HepG2 (cell line): ENCODE measurements around the gene IFT172. TPM values are rescaled to one million over a fixed set of nuclear protein-coding genes. Genes with fewer than 3 reads are reported as not detected.
A peak's percentile ranks its signal among the peaks of the same experiment; 100 is the strongest.

ENCODE experiments used
- AKNA ChIP-seq: sonication (generic); formaldehyde crosslinking; IDR thresholded peaks from 2 replicates; pipeline ENCODE4 v1.4.0; 2020; ENCODE audit warnings: missing genetic modification reagents, borderline replicate concordance
- ATF4 ChIP-seq, 2 experiments: fragments of 450-650 bp in 1 of 2; sonication (generic) in 1 of 2; formaldehyde crosslinking; IDR thresholded peaks; 2 replicates each; pipeline versions ENCODE4 v1.5.0 to v1.8.0; 2020 to 2022; ENCODE audit warnings: mild to moderate bottlenecking in 1 of 2, missing genetic modification reagents in 1 of 2
- DNMT1 ChIP-seq: sonication (generic); formaldehyde crosslinking; IDR thresholded peaks from 2 replicates; pipeline ENCODE4 v1.5.1; 2020; ENCODE audit warnings: mild to moderate bottlenecking, missing genetic modification reagents
- ELF3 ChIP-seq: IDR thresholded peaks from 2 replicates; pipeline ENCODE4 v1.6.1; 2016; ENCODE audit warnings: missing genetic modification reagents, missing compliant biosample characterization
- FOXC1 ChIP-seq: sonication (generic); formaldehyde crosslinking; IDR thresholded peaks from 2 replicates; pipeline ENCODE4 v1.8.0; 2022; ENCODE audit warnings: mild to moderate bottlenecking, missing genetic modification reagents, borderline replicate concordance
- HHEX ChIP-seq: IDR thresholded peaks from 2 replicates; pipeline ENCODE4 v1.6.1; 2016; ENCODE audit warnings: control low read depth
- PHF5A ChIP-seq: IDR thresholded peaks from one replicate; pipeline ENCODE4 v1.6.1; 2018; ENCODE audit warnings: low read depth, missing genetic modification reagents; ENCODE audit not compliant: unreplicated experiment
- REST ChIP-seq, 2 experiments: IDR thresholded peaks; 2 replicates each; pipeline ENCODE4 v1.6.1; 2011 to 2012; ENCODE audit warnings: low read length in 2 of 2, borderline replicate concordance in 1 of 2, low read depth in 1 of 2, mild to moderate bottlenecking in 1 of 2, moderate library complexity in 1 of 2
- SIX4 ChIP-seq: sonication (generic); formaldehyde crosslinking; IDR thresholded peaks from 2 replicates; pipeline ENCODE4 v1.4.0; 2020; ENCODE audit warnings: missing genetic modification reagents
- SNAPC2 ChIP-seq: sonication (generic); formaldehyde crosslinking; IDR thresholded peaks from 2 replicates; pipeline ENCODE4 v1.8.1; 2022; ENCODE audit warnings: mild to moderate bottlenecking, missing genetic modification reagents
- TFE3 ChIP-seq: IDR thresholded peaks from 2 replicates; pipeline ENCODE4 v1.6.1; 2016
- ZNF18 ChIP-seq: sonication (generic); formaldehyde crosslinking; IDR thresholded peaks from 2 replicates; pipeline ENCODE4 v1.8.0; 2022; ENCODE audit warnings: mild to moderate bottlenecking, missing genetic modification reagents; ENCODE audit not compliant: insufficient replicate concordance
- ZNF292 ChIP-seq: sonication (generic); formaldehyde crosslinking; IDR thresholded peaks from 2 replicates; pipeline ENCODE4 v1.8.1; 2022; ENCODE audit warnings: mild to moderate bottlenecking, low read depth, missing genetic modification reagents, borderline replicate concordance
- ZSCAN9 ChIP-seq: IDR thresholded peaks from 2 replicates; pipeline ENCODE4 v1.6.1; 2016; ENCODE audit warnings: borderline replicate concordance
- polyA plus RNA-seq, 8 experiments: library from polyadenylated mRNA; depleted of rRNA in 3 of 8; stranded (reverse) in 7 of 8; unstranded in 1 of 8; fragments of >200 nt; fragmentation: Illumina TruSeq in 4 of 8; extraction: Trizol in 4 of 8; gene quantifications; 2 replicates each; pipeline versions ENCODE4 v1.2.1 to v1.2.3, GENCODE V29; 2011 to 2016; ENCODE audit warnings: low read depth in 4 of 8, missing spikeins in 1 of 8, mixed read lengths in 1 of 8; ENCODE audit not compliant: insufficient read depth in 1 of 8
- total RNA-seq, 5 experiments: library from RNA; depleted of rRNA; stranded (reverse); fragments of >200 nt; fragmentation: Illumina TruSeq; extraction: Trizol; gene quantifications; 2 replicates each; pipeline ENCODE4 v1.2.3, GENCODE V29; 2016; ENCODE audit warnings: low read depth in 1 of 5

Gene IFT172
- total and polyA plus RNA-seq, 2 of the 13 experiments (the other 11 are each of a cell fraction or from before 2014, with no cell fraction given) = 21.6 to 35.7 TPM

- peak; percentile 88 for TF ChIP-seq FOXC1 (CRISPR knock-in tag)
- peak; percentile 72; the same call in 1 of the 2 replicates for TF ChIP-seq ZSCAN9 (CRISPR knock-in tag)
- peak in 1 of 2 experiments; percentile 79; a peak in 1 of 4 replicates for TF ChIP-seq REST (IDR thresholded peaks at IDR 0.05; ENCODE audit: borderline replicate concordance in 1 of 2, low read depth in 1 of 2, low read length in 2 of 2)
- TF ChIP-seq ZNF18 (CRISPR knock-in tag) = peak; percentile 81
- TF ChIP-seq PHF5A (CRISPR knock-in tag) = peak; percentile 25
- TF ChIP-seq SIX4 (CRISPR knock-in tag) = peak; percentile 66
- peak; percentile 95 for TF ChIP-seq ELF3 (CRISPR knock-in tag)
- peak; percentile 91 for TF ChIP-seq DNMT1 (CRISPR knock-in tag)
- TF ChIP-seq HHEX = no peak
- peak in 1 of 2 experiments; percentile 50; a peak in 1 of 4 replicates for TF ChIP-seq ATF4 (CRISPR knock-in tag; IDR thresholded peaks at IDR 0.05)
- TF ChIP-seq AKNA = 0 out of 2 replicates have a peak, but pooled peaks have one; percentile 44
- TF ChIP-seq TFE3 (CRISPR knock-in tag) = peak; percentile 75; the same call in 1 of the 2 replicates
- TF ChIP-seq SNAPC2 = peak; percentile 89
- peak; percentile 74; the same call in 1 of the 2 replicates for TF ChIP-seq ZNF292 (CRISPR knock-in tag)
Measured at GRCh38 chr2:27409321-27410073, 80.0 kb downstream of the IFT172 start, which contains the start of gene PPM1G (continued).
